PC-9 (cell line): Measurements from ENCODE around the gene CCDC181. TPM values are rescaled to one million over a fixed set of nuclear protein-coding genes. Genes with fewer than 3 reads are reported as not detected.

Experiments used
- BruUV-seq: library from RNA; stranded (reverse); fragments of 400-500 nt; replicated peaks from 2 replicates; lab custom pipeline; 2021; lab: Mats Ljungman, UMichigan
- CTCF ChIA-PET: fragments of 300-600 bp; sonication (Branson Sonifier 250); formaldehyde crosslinking; loops from one replicate; lab custom pipeline; 2022; ENCODE audit warnings: antibody characterized with exemption; lab: Charles Lee
- POLR2A ChIA-PET: fragments of 300-600 bp; sonication (Branson Sonifier 250); formaldehyde crosslinking; loops from one replicate; lab custom pipeline; 2022; ENCODE audit warnings: antibody characterized with exemption; ENCODE audit not compliant: unreplicated experiment; lab: Charles Lee
- DNase-seq, 2 experiments: peaks; one replicate each; pipeline versions ENCODE4 v3.0.0 to v3.0.0-alpha.2; 2015 to 2022; ENCODE audit warnings: mixed read lengths in 1 of 2
- H2AFZ ChIP-seq: fragments of 200-600 bp; sonication (generic); 2 replicates; pipeline ENCODE4 v1.8.1; 2017; ENCODE audit warnings: antibody characterized with exemption
- H3F3A ChIP-seq: fragments of 200-600 bp; sonication (generic); 2 replicates; pipeline ENCODE4 v1.8.1; 2017; ENCODE audit warnings: antibody characterized with exemption, mild to moderate bottlenecking, low read depth; ENCODE audit not compliant: insufficient read depth
- H3K27ac ChIP-seq: fragments of 200-600 bp; sonication (generic); 2 replicates; pipeline ENCODE4 v1.6.1; 2016; ENCODE audit warnings: mixed run types
- H3K27me3 ChIP-seq: fragments of 200-600 bp; sonication (generic); 2 replicates; pipeline ENCODE4 v1.6.1; 2016; ENCODE audit warnings: low read depth, mixed run types; ENCODE audit not compliant: insufficient read depth
- H3K36me3 ChIP-seq: fragments of 200-600 bp; sonication (generic); 2 replicates; pipeline ENCODE4 v1.6.1; 2016; ENCODE audit warnings: low read depth, mixed run types
- H3K4me1 ChIP-seq: fragments of 200-600 bp; sonication (generic); replicated peaks from 2 replicates; pipeline ENCODE4 v1.6.1; 2016; ENCODE audit warnings: mixed run types; ENCODE audit not compliant: insufficient read depth
- H3K4me2 ChIP-seq: fragments of 200-600 bp; sonication (generic); 2 replicates; pipeline ENCODE4 v1.6.1; 2017; ENCODE audit warnings: mixed run types
- H3K4me3 ChIP-seq: fragments of 200-600 bp; sonication (generic); 2 replicates; pipeline ENCODE4 v1.6.1; 2016; ENCODE audit warnings: mixed run types
- H3K79me2 ChIP-seq: fragments of 200-600 bp; sonication (generic); 2 replicates; pipeline ENCODE4 v1.6.1; 2017; ENCODE audit warnings: low read depth, mixed run types
- H3K9me2 ChIP-seq: fragments of 200-600 bp; sonication (generic); 2 replicates; pipeline ENCODE4 v1.8.1; 2017; ENCODE audit warnings: mild to moderate bottlenecking; ENCODE audit not compliant: insufficient read depth
- H3K9me3 ChIP-seq: fragments of 200-600 bp; sonication (generic); 2 replicates; pipeline ENCODE4 v1.8.1; 2016; ENCODE audit warnings: low read depth; ENCODE audit not compliant: insufficient read depth
- H4K20me1 ChIP-seq: fragments of 200-600 bp; sonication (generic); 2 replicates; pipeline ENCODE4 v1.8.1; 2017; ENCODE audit not compliant: insufficient read depth
- CTCF ChIP-seq: fragments of 200-600 bp; sonication (generic); conservative IDR thresholded peaks from 2 replicates; pipeline ENCODE4 v1.6.1; 2017; ENCODE audit warnings: mixed run types, antibody characterized with exemption, mild to moderate bottlenecking, moderate library complexity
- EZH2 ChIP-seq: fragments of 200-600 bp; sonication (generic); IDR thresholded peaks from 2 replicates; pipeline ENCODE4 v1.8.0; 2017; ENCODE audit warnings: antibody characterized with exemption, low read depth
- intact Hi-C: fragments of 100-400 bp; cut with micrococcal nuclease; formaldehyde crosslinking; loops from one replicate; pipeline ENCODE4 v1.10.0; 2022; ENCODE audit not compliant: unreplicated experiment
- total RNA-seq: library from RNA; stranded (reverse); gene quantifications from 2 replicates; pipeline ENCODE4 v1.2.3, GENCODE V29; 2021

CCDC181 gene
- total RNA-seq, 1 experiment from 2014 or later, result 0.37 TPM

- Histone ChIP-seq H2AFZ (no peak overlapping the region), H3K9me2 (no peaks in the 10 kb centered on the region), H3K4me2 (no peak overlapping the region), H3K27ac (no peak overlapping the region), H3K9me3 (no peaks in the 10 kb centered on the region), H3K27me3 (no peaks in the 10 kb centered on the region), H3F3A (no peaks in the 10 kb centered on the region), H4K20me1 (no peaks in the 10 kb centered on the region), H3K4me3 (no peak overlapping the region), H3K4me1 (no peaks in the 10 kb centered on the region), H3K36me3 (no peaks in the 10 kb centered on the region; the same call in 1 of the 2 replicates), H3K79me2 (no peaks in the 10 kb centered on the region)
- intact Hi-C loops, result loop anchor here (1.0 to 10.0 kb wide), 5 partner anchors 80 to 1122 kb away; partner anchors contain the start of gene SELL
- CTCF ChIA-PET, result interaction anchor here (0.9 kb wide), 1 partner anchor 80 kb away, joined by 3 read pairs; no protein-coding TSS in a partner anchor
- POLR2A ChIA-PET, result no interaction called here
- peak in 1 of 2 experiments; percentile 29 for DNase-seq
- BruUV-seq, result no TSS peak
- peak; percentile 67; the same call in 1 of the 2 replicates for TF ChIP-seq CTCF
- no peak for TF ChIP-seq EZH2
Measured at GRCh38 chr1:169466259-169467230, 39.3 kb upstream of the CCDC181 start.

DNA sequence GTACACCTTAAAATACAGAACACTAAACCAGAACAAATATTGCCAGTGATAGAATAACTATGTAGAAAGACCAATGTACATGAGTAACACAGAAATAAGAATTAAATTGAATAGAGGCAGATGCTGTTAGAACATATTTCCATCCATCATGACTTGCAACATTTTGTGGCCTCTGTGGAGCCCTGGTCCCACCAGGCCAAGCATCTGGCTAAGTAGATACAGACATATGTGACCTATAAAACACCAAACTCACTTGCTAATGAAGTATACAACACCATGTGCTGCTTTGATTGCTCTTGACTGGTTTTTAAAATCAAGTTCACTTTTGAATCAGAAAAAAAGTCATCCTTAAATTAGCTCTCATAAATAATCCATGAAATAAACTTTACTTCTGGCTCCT, 38.0 kb upstream of the CCDC181 start:
- H4K20me1 ChIP-seq, result no peaks in the 10 kb centered on the region
- no peaks in the 10 kb centered on the region for H3K79me2 ChIP-seq
- no peak overlapping the region for H2AFZ ChIP-seq
- TF ChIP-seq CTCF (no peak), EZH2 (no peak)
- H3K27ac ChIP-seq, result no peak overlapping the region
- no TSS peak for BruUV-seq
- no peak for DNase-seq
- CTCF ChIA-PET, result interaction anchor here (0.9 kb wide), 1 partner anchor 81 kb away, joined by 3 read pairs; no protein-coding TSS in a partner anchor
- H3K27me3 ChIP-seq, result no peaks in the 10 kb centered on the region
- intact Hi-C loops, result loop anchor here (5.0 to 10.0 kb wide), 3 partner anchors 247 to 1120 kb away; partner anchors contain the start of gene SELL
- H3K36me3 ChIP-seq, result no peaks in the 10 kb centered on the region; the same call in 1 of the 2 replicates
- H3K9me3 ChIP-seq, result no peaks in the 10 kb centered on the region
- H3K9me2 ChIP-seq, result no peaks in the 10 kb centered on the region
- H3K4me3 ChIP-seq, result no peak overlapping the region
- POLR2A ChIA-PET, result no interaction called here
- H3K4me1 ChIP-seq, result no peaks in the 10 kb centered on the region
- no peaks in the 10 kb centered on the region for H3F3A ChIP-seq
- no peak overlapping the region for H3K4me2 ChIP-seq

DNA sequence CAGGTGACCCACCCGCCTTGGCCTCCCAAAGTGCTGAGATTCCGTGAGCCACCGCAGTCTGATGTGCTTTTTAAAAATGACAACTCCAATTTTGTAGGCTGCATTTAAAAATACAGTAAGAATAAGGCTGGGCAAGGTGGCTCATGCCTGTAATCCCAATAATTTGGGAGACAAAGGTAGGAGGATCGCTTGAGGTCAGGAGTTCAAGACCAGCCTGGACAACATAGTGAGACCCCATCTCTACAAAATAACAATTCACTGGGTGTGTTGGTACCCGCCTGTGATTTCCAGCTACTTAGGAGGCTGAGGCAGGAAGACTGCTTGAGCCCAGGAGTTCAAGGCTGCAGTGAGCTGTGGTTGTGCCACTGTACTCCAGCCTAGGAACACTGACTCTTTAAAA, 35.1 kb upstream of the CCDC181 start:
- no peaks in the 10 kb centered on the region for H3K9me2 ChIP-seq
- H3K79me2 ChIP-seq, result no peaks in the 10 kb centered on the region
- no peak overlapping the region for H3K4me3 ChIP-seq
- TF ChIP-seq EZH2 (no peak), CTCF (no peak)
- H3K4me1 ChIP-seq, result no peaks in the 10 kb centered on the region
- no peak overlapping the region for H3K27ac ChIP-seq
- no peaks in the 10 kb centered on the region for H3K27me3 ChIP-seq
- ChIA-PET CTCF (no interaction called here), POLR2A (no interaction called here)
- DNase-seq, result no peak
- no peak overlapping the region for H3K4me2 ChIP-seq
- H4K20me1 ChIP-seq, result no peaks in the 10 kb centered on the region
- intact Hi-C loops, result loop anchor here (10.0 kb wide), 1 partner anchor 1118 kb away; no protein-coding TSS in a partner anchor
- H3K9me3 ChIP-seq, result 0 out of 2 replicates have a peak, but pooled peaks cover under 1% of the 10 kb centered on the region
- no peak overlapping the region for H2AFZ ChIP-seq
- BruUV-seq, result no TSS peak
- H3K36me3 ChIP-seq, result no peaks in the 10 kb centered on the region; the same call in 1 of the 2 replicates
- no peaks in the 10 kb centered on the region for H3F3A ChIP-seq
